Natural killer cell (primary cell): ENCODE measurements around the gene CLSTN2. TPM values are rescaled to one million over a fixed set of nuclear protein-coding genes. Genes with fewer than 3 reads are reported as not detected.

Source experiments
- ATAC-seq, 3 donors: fragments of 150-1000 bp in 2 of 3; fragments of 200-7000 bp in 1 of 3; cut with Tn5 transposase; 1 replicate in 1 of 3; 2 replicates in 2 of 3; pipeline ENCODE4 v1.10.0; 2021; ENCODE audit warnings: mild to moderate bottlenecking in 2 of 3, moderate library complexity in 2 of 3
- DNase-seq, 2 donors: peaks; one replicate each; pipeline versions ENCODE4 v3.0.0 to v3.0.0-alpha.2; 2013 to 2021; ENCODE audit warnings: mixed read lengths in 1 of 2
- H3K27ac ChIP-seq: one replicate; pipeline ENCODE4 v1.5.1; 2013; ENCODE audit warnings: mild to moderate bottlenecking, low read length
- H3K27me3 ChIP-seq: one replicate; pipeline ENCODE4 v1.6.1; 2013; ENCODE audit warnings: low read length; ENCODE audit not compliant: control insufficient read depth, insufficient read depth
- H3K36me3 ChIP-seq: one replicate; pipeline ENCODE4 v1.6.1; 2013; ENCODE audit warnings: low read length; ENCODE audit not compliant: control insufficient read depth, insufficient read depth
- H3K4me1 ChIP-seq: one replicate; pipeline ENCODE4 v1.6.1; 2013; ENCODE audit warnings: low read length; ENCODE audit not compliant: control insufficient read depth, insufficient read depth
- H3K4me3 ChIP-seq: one replicate; pipeline ENCODE4 v1.5.1; 2013; ENCODE audit warnings: low read length
- H3K9me3 ChIP-seq: one replicate; pipeline ENCODE4 v1.6.1; 2013; ENCODE audit warnings: low read length; ENCODE audit not compliant: control insufficient read depth, insufficient read depth
- H3K27ac Mint-ChIP-seq, 2 donors: one replicate each; pipeline ENCODE4 v1.8.0; 2022; ENCODE audit warnings: mild to moderate bottlenecking in 2 of 2, mixed read lengths in 2 of 2, moderate library complexity in 1 of 2
- H3K27me3 Mint-ChIP-seq, 2 donors: one replicate each; pipeline ENCODE4 v1.8.0; 2022; ENCODE audit warnings: low read depth in 2 of 2, mixed read lengths in 2 of 2
- H3K36me3 Mint-ChIP-seq: one replicate; pipeline ENCODE4 v1.8.0; 2022; ENCODE audit warnings: mixed read lengths
- H3K4me1 Mint-ChIP-seq, 2 donors: one replicate each; pipeline ENCODE4 v1.8.0; 2022; ENCODE audit warnings: mixed read lengths in 2 of 2
- H3K4me3 Mint-ChIP-seq: one replicate; pipeline ENCODE4 v1.8.0; 2022; ENCODE audit warnings: mild to moderate bottlenecking, moderate library complexity, mixed read lengths
- H3K9me3 Mint-ChIP-seq, 2 donors: one replicate each; pipeline ENCODE4 v1.8.0; 2022; ENCODE audit warnings: mixed read lengths in 2 of 2
- WGBS: methylation state at CpG from one replicate; pipeline ENCODE4 v1.1.7; 2013; ENCODE audit warnings: missing lambda C conversion rate; ENCODE audit not compliant: insufficient coverage; 5-methylcytosine and 5-hydroxymethylcytosine counted together
- intact Hi-C: fragments of 100-400 bp; cut with micrococcal nuclease; formaldehyde crosslinking; loops from one replicate; pipeline ENCODE4 v1.14.2; 2022
- total RNA-seq, 4 donors: library from RNA; stranded (reverse); fragments of 120-200 nt in 1 of 4; gene quantifications; one replicate each; pipeline versions ENCODE4 v1.2.3 to v1.2.4, GENCODE V29; 2013 to 2022
- TF ChIP-seq, protein P1 (sequence below): fragments of 200-600 bp; IDR thresholded peaks from one replicate; pipeline ENCODE4 v1.8.0; 2022; ENCODE audit warnings: antibody characterized with exemption

CLSTN2 gene
- total RNA-seq, 3 donors from 2014 or later (not counting 1 experiment from before 2014, with no cell fraction given) = 0.05 TPM; not detected in 2

DNA sequence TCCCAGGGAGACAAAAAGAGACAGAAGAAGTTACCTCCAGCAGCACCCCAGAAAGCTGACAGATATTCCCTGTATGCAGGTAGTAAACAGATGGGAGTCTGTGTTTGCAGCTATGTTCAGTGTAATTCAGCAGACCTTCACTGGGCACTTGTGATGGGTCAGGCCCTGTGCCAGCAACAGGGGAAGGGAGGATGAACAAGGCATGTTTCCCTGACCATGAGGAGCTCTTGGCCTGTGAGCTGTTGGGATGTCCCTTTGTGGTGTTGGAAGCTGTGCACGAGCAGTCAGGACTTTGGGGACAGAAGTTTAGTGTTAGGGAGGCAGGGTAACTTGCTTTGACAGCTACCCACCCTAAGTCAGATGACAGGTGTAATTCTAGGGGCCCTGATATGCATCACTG is 636.9 kb downstream of the CLSTN2 start:
- Mint-ChIP-seq H3K4me1 (no peaks in the 10 kb centered on the region), H3K36me3 (no peaks in the 10 kb centered on the region), H3K27me3 (peaks cover 3 to 14% of the 10 kb centered on the region in 2 donors), H3K4me3 (no peak overlapping the region), H3K9me3 (no peaks in the 10 kb centered on the region), H3K27ac (no peak overlapping the region)
- no peak overlapping the region for H3K4me3 ChIP-seq
- TF ChIP-seq, protein P1, sequence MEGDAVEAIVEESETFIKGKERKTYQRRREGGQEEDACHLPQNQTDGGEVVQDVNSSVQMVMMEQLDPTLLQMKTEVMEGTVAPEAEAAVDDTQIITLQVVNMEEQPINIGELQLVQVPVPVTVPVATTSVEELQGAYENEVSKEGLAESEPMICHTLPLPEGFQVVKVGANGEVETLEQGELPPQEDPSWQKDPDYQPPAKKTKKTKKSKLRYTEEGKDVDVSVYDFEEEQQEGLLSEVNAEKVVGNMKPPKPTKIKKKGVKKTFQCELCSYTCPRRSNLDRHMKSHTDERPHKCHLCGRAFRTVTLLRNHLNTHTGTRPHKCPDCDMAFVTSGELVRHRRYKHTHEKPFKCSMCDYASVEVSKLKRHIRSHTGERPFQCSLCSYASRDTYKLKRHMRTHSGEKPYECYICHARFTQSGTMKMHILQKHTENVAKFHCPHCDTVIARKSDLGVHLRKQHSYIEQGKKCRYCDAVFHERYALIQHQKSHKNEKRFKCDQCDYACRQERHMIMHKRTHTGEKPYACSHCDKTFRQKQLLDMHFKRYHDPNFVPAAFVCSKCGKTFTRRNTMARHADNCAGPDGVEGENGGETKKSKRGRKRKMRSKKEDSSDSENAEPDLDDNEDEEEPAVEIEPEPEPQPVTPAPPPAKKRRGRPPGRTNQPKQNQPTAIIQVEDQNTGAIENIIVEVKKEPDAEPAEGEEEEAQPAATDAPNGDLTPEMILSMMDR = no peak
- no peaks in the 10 kb centered on the region for H3K9me3 ChIP-seq
- H3K27me3 ChIP-seq = no peaks in the 10 kb centered on the region
- ATAC-seq = no peak
- 77% methylated on average over 1 of the region's 1 CpG for WGBS
- H3K4me1 ChIP-seq = no peaks in the 10 kb centered on the region
- H3K27ac ChIP-seq = no peak overlapping the region
- no peak for DNase-seq
- intact Hi-C loops = no loop called here
- H3K36me3 ChIP-seq = no peaks in the 10 kb centered on the region

DNA sequence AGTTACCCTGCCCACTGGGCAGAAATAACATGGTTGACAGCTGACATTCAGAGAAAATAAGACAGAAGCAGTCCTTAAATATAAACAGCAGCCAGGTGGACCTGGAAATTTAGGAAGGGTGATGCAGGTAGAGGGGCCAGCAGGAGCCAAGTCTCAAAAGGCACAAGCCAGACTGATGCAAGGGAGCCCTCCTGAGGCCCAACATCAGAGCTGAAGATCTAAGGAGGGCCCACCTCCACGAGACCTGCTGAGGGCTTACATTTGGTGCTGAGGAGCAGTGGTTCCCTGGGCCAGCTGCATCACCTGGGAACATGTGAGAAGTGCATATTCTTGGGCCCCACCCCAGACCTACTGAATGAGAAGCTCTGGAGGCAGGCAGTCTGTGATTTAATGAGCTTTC is 637.3 kb downstream of the CLSTN2 start:
- H3K36me3 ChIP-seq = no peaks in the 10 kb centered on the region
- Mint-ChIP-seq H3K4me1 (no peaks in the 10 kb centered on the region), H3K27ac (no peak overlapping the region), H3K4me3 (no peak overlapping the region), H3K27me3 (peaks cover 3 to 14% of the 10 kb centered on the region in 2 donors), H3K36me3 (no peaks in the 10 kb centered on the region), H3K9me3 (no peaks in the 10 kb centered on the region)
- intact Hi-C loops = no loop called here
- no peak overlapping the region for H3K4me3 ChIP-seq
- no peaks in the 10 kb centered on the region for H3K4me1 ChIP-seq
- H3K27me3 ChIP-seq = no peaks in the 10 kb centered on the region
- ATAC-seq (no peak), DNase-seq (no peak)
- no peak overlapping the region for H3K27ac ChIP-seq
- no peaks in the 10 kb centered on the region for H3K9me3 ChIP-seq
- TF ChIP-seq, protein P1 = no peak
- 81% methylated on average over 1 of the region's 1 CpG for WGBS

DNA sequence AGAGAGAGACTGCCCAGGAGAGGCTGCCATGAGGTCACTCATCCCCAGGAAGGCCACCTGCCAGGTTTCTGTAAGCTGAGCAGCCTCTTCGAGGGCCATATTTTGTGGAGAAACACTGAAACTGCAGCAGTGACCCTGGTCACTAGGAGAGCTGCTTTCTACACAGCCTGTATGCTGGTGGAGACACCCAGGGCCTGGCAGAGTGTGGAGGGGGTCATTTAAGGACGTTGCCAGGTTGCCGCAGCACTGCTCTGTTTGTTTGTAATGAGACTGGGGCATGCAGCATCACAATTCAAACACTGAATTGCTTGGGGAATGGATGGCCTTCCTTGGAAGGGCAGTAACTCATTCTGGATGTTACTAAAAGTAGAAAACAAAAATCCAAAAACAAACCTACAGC is 638.0 kb downstream of the CLSTN2 start:
- no peaks in the 10 kb centered on the region for H3K27me3 ChIP-seq
- no peak overlapping the region for H3K27ac ChIP-seq
- H3K4me3 Mint-ChIP-seq = no peak overlapping the region
- no peaks in the 10 kb centered on the region for H3K4me1 ChIP-seq
- H3K9me3 ChIP-seq = no peaks in the 10 kb centered on the region
- WGBS = 75% methylated on average over 3 of the region's 3 CpGs
- H3K4me1 Mint-ChIP-seq = no peaks in the 10 kb centered on the region
- intact Hi-C loops = no loop called here
- no peak overlapping the region for H3K4me3 ChIP-seq
- H3K27me3 Mint-ChIP-seq = peaks cover 3 to 8% of the 10 kb centered on the region in 2 donors
- H3K27ac Mint-ChIP-seq = no peak overlapping the region
- ATAC-seq = no peak
- TF ChIP-seq, protein P1 = no peak
- no peaks in the 10 kb centered on the region for H3K36me3 ChIP-seq
- no peak for DNase-seq
- H3K9me3 Mint-ChIP-seq = no peaks in the 10 kb centered on the region
- H3K36me3 Mint-ChIP-seq = no peaks in the 10 kb centered on the region

DNA sequence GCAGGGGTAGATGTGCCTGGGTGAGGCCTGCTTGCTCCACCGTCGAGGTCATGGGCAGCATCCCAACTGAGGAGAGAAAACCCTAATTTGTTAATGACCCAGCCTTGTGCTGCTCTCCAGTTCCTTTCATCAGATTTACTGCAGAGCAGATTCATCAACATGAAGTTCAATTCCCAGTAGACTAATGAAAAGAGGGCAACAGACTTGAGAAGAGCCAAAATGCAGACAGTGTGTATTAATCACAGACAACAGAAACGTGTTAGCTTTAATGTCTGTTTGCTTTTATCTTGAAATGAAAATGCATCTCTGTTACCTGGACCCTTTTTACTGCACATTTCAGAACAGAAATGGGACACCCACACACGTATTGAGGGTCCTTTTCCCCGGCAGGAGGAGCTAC is 639.4 kb downstream of the CLSTN2 start:
- H3K36me3 ChIP-seq = no peaks in the 10 kb centered on the region
- intact Hi-C loops = no loop called here
- no peaks in the 10 kb centered on the region for H3K27me3 ChIP-seq
- Mint-ChIP-seq H3K4me3 (no peak overlapping the region), H3K27me3 (peaks cover 5 to 15% of the 10 kb centered on the region in 2 donors), H3K9me3 (no peaks in the 10 kb centered on the region), H3K27ac (no peak overlapping the region), H3K4me1 (no peaks in the 10 kb centered on the region), H3K36me3 (no peaks in the 10 kb centered on the region)
- WGBS = 78% methylated on average over 5 of the region's 5 CpGs
- DNase-seq = no peak
- no peak for ATAC-seq
- TF ChIP-seq, protein P1 = no peak
- no peak overlapping the region for H3K27ac ChIP-seq
- H3K9me3 ChIP-seq = no peaks in the 10 kb centered on the region
- no peaks in the 10 kb centered on the region for H3K4me1 ChIP-seq
- no peak overlapping the region for H3K4me3 ChIP-seq
